HG03045 (cell line): ENCODE results near the gene DHX29.

Source experiments
- ATAC-seq: cut with Tn5 transposase; IDR thresholded peaks from one replicate; pipeline ENCODE4 v1.9.1; 2021; ENCODE audit warnings: mild to moderate bottlenecking, moderate library complexity; ENCODE audit not compliant: unreplicated experiment

The DHX29 gene

GRCh38 chr5:55234121-55234700 lies 73.3 kb downstream of the DHX29 start:
- ATAC-seq = no peak

GRCh38 chr5:55232985-55233928 lies 74.2 kb downstream of the DHX29 start, which contains the start of gene CCNO:
Gene CCNO (minus strand): TSS chr5:55233608. CDS start chr5:55233523, 85 bp downstream.
- peak; percentile 62 for ATAC-seq

- ATAC-seq = no peak
Measured at GRCh38 chr5:55232271-55232984, 75.1 kb downstream of the DHX29 start.

- no peak for ATAC-seq
Measured at GRCh38 chr5:55231919-55232270, 75.6 kb downstream of the DHX29 start.

GRCh38 chr5:55231029-55231918 lies 76.2 kb downstream of the DHX29 start:
- no peak for ATAC-seq

- ATAC-seq = no peak
Measured at GRCh38 chr5:55230086-55230629, 77.3 kb downstream of the DHX29 start.

GRCh38 chr5:55227664-55228430 lies 79.6 kb downstream of the DHX29 start:
- ATAC-seq = no peak

GRCh38 chr5:55226934-55227663 lies 80.4 kb downstream of the DHX29 start, which contains the start of gene MCIDAS:
Gene MCIDAS (minus strand): TSS chr5:55227315. CDS start chr5:55227138, 177 bp downstream.
- ATAC-seq = peak; percentile 38

GRCh38 chr5:55226027-55226933 lies 81.2 kb downstream of the DHX29 start:
- ATAC-seq = peak; percentile 49

GRCh38 chr5:55225346-55225745 lies 82.1 kb downstream of the DHX29 start:
- no peak for ATAC-seq

- no peak for ATAC-seq
Measured at GRCh38 chr5:55223812-55224240, 83.7 kb downstream of the DHX29 start.

- no peak for ATAC-seq
Measured at GRCh38 chr5:55222985-55223811, 84.3 kb downstream of the DHX29 start.

GRCh38 chr5:55222092-55222984 lies 85.2 kb downstream of the DHX29 start:
- no peak for ATAC-seq

- ATAC-seq = no peak
Measured at GRCh38 chr5:55220433-55221185, 86.9 kb downstream of the DHX29 start.

GRCh38 chr5:55219770-55220169 lies 87.7 kb downstream of the DHX29 start:
- ATAC-seq = no peak
